WERI-Rb-1 (cell line): ENCODE results near the gene XPC.

Experiments used
- DNase-seq: peaks from one replicate; pipeline ENCODE4 v3.0.0-alpha.2; 2020
- H3K27ac ChIP-seq: fragments of 250-450 bp; sonication (Bioruptor Pico); 2 replicates; pipeline ENCODE4 v1.5.1; 2020; ENCODE audit warnings: mild to moderate bottlenecking, moderate library complexity
- H3K27me3 ChIP-seq: fragments of 250-450 bp; sonication (Bioruptor Pico); 2 replicates; pipeline ENCODE4 v1.5.1; 2021; ENCODE audit warnings: mild to moderate bottlenecking, low read depth, moderate library complexity; ENCODE audit not compliant: insufficient read depth, severe bottlenecking
- H3K36me3 ChIP-seq: fragments of 250-450 bp; sonication (Bioruptor Pico); 2 replicates; pipeline ENCODE4 v1.5.1; 2020; ENCODE audit warnings: mild to moderate bottlenecking, moderate library complexity
- H3K4me3 ChIP-seq: 2 replicates; pipeline ENCODE4 v1.5.1; 2011; ENCODE audit warnings: low read depth, mild to moderate bottlenecking, control low read depth, low read length
- H3K9me3 ChIP-seq: fragments of 250-450 bp; sonication (Bioruptor Pico); 2 replicates; pipeline ENCODE4 v1.5.1; 2021; ENCODE audit warnings: mild to moderate bottlenecking, moderate library complexity; ENCODE audit not compliant: severe bottlenecking
- CTCF ChIP-seq: IDR thresholded peaks from 2 replicates; pipeline ENCODE4 v1.5.1; 2011; ENCODE audit warnings: low read depth, mild to moderate bottlenecking, control low read depth, inconsistent platforms, low read length

Gene XPC

GRCh38 chr3:14132689-14133088, 45.7 kb downstream of the XPC start:
- DNase-seq = no peak
- no peak for TF ChIP-seq CTCF
- Histone ChIP-seq H3K4me3 (no peak overlapping the region), H3K27me3 (no peaks in the 10 kb centered on the region), H3K9me3 (no peaks in the 10 kb centered on the region), H3K36me3 (peaks cover 79% of the 10 kb centered on the region), H3K27ac (no peak overlapping the region)

GRCh38 chr3:14132120-14132519, 46.3 kb downstream of the XPC start:
- peaks cover 81% of the 10 kb centered on the region for H3K36me3 ChIP-seq
- H3K4me3 ChIP-seq = no peak overlapping the region
- H3K27me3 ChIP-seq = no peaks in the 10 kb centered on the region
- DNase-seq = no peak
- TF ChIP-seq CTCF = no peak
- no peaks in the 10 kb centered on the region for H3K9me3 ChIP-seq
- H3K27ac ChIP-seq = no peak overlapping the region

DNA sequence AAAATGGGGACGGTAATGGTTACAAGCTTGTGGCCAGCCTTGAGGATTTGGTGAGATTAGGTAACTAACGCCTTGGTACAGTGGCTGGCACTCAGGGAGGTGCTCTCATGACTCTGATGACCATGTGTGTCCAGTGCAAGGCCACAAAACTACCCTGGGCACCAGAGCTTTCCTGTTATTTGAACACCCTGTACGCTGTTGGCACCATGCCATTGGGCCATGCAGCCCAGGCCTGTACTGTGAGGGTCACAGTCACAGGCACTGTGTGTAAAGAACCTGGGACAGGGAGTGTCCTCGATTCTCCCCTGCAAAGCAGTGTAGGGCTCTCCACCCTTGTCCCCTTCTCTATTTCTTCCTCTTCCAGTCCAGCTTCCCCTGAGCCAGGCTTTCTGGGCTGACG, 47.3 kb downstream of the XPC start:
- H3K9me3 ChIP-seq = no peaks in the 10 kb centered on the region
- no peak for DNase-seq
- no peaks in the 10 kb centered on the region for H3K27me3 ChIP-seq
- H3K27ac ChIP-seq = no peak overlapping the region
- TF ChIP-seq CTCF = no peak
- no peak overlapping the region for H3K4me3 ChIP-seq
- peaks cover 82% of the 10 kb centered on the region for H3K36me3 ChIP-seq

- no peak overlapping the region for H3K4me3 ChIP-seq
- H3K27ac ChIP-seq = no peak overlapping the region
- DNase-seq = no peak
- H3K36me3 ChIP-seq = peaks cover 78% of the 10 kb centered on the region
- TF ChIP-seq CTCF = no peak
- no peaks in the 10 kb centered on the region for H3K9me3 ChIP-seq
- no peaks in the 10 kb centered on the region for H3K27me3 ChIP-seq
Observed at GRCh38 chr3:14130707-14131106, 47.7 kb downstream of the XPC start.

DNA sequence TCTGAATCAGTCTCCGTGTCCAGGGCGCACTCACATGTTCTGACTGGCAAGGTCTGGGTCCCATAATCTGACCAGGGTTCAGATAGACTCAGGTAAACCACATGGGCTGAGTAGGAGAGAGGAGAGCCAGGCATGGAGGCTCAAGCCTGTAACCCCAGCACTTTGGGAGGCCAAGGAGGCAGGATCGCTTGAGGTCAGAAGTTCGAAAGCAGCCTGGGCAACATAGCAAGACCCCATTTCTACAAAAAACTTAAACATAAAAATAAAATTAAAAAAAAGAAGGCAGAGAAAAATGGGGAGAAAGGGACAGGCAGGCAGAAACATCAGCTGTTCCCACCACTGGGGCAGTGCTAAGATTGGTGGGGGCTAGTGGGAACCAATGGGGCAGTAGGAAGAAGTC, 48.2 kb downstream of the XPC start:
- Histone ChIP-seq H3K4me3 (no peak overlapping the region), H3K9me3 (no peaks in the 10 kb centered on the region), H3K27me3 (no peaks in the 10 kb centered on the region), H3K27ac (no peak overlapping the region), H3K36me3 (peaks cover 76% of the 10 kb centered on the region)
- DNase-seq = no peak
- TF ChIP-seq CTCF = no peak

GRCh38 chr3:14129296-14129695, 49.1 kb downstream of the XPC start:
- Histone ChIP-seq H3K36me3 (peaks cover 67% of the 10 kb centered on the region), H3K27ac (no peak overlapping the region), H3K27me3 (no peaks in the 10 kb centered on the region), H3K9me3 (no peaks in the 10 kb centered on the region), H3K4me3 (no peak overlapping the region)
- no peak for TF ChIP-seq CTCF
- DNase-seq = no peak
